GM12875 (cell line): ENCODE measurements around the gene AHCYL2.

Source experiments
- H3K4me3 ChIP-seq: one replicate; pipeline ENCODE4 v1.5.1; 2011; ENCODE audit warnings: low read depth, low read length, control low read depth
- CTCF ChIP-seq: IDR thresholded peaks from 2 replicates; pipeline ENCODE4 v1.5.1; 2011; ENCODE audit warnings: low read depth, mild to moderate bottlenecking, control low read depth, inconsistent platforms, low read length, moderate library complexity, borderline replicate concordance; ENCODE audit not compliant: insufficient read depth

The AHCYL2 gene

GRCh38 chr7:129356176-129356575 is 131.3 kb downstream of the AHCYL2 start:
- H3K4me3 ChIP-seq = no peak overlapping the region
- TF ChIP-seq CTCF = no peak

- TF ChIP-seq CTCF = no peak
- no peak overlapping the region for H3K4me3 ChIP-seq
These were observed 134.3 kb downstream of the AHCYL2 start for GRCh38 chr7:129359176-129359575.

- H3K4me3 ChIP-seq = no peak overlapping the region
- TF ChIP-seq CTCF = no peak
These were observed 134.8 kb downstream of the AHCYL2 start for GRCh38 chr7:129359638-129360037.

GRCh38 chr7:129361771-129362170 is 136.9 kb downstream of the AHCYL2 start:
- no peak for TF ChIP-seq CTCF
- H3K4me3 ChIP-seq = no peak overlapping the region

GRCh38 chr7:129362496-129362895 is 137.7 kb downstream of the AHCYL2 start:
- no peak overlapping the region for H3K4me3 ChIP-seq
- TF ChIP-seq CTCF = no peak

- no peak overlapping the region for H3K4me3 ChIP-seq
- TF ChIP-seq CTCF = no peak
These were observed 142.5 kb downstream of the AHCYL2 start for GRCh38 chr7:129367349-129367699.

- H3K4me3 ChIP-seq = peak overlapping the region; percentile 40
- peak; percentile 88 for TF ChIP-seq CTCF
These were observed 143.0 kb downstream of the AHCYL2 start for GRCh38 chr7:129367700-129368388.
